Measurements from ENCODE around the gene FATE1.

Gene FATE1

GRCh38 chrX:151745651-151746050 is 29.8 kb downstream of the FATE1 start:
- DNase-seq, result no peak

GRCh38 chrX:151746502-151746901 is 30.7 kb downstream of the FATE1 start:
- DNase-seq, result no peak

- no peak for DNase-seq
Observed at GRCh38 chrX:151750511-151750910, 34.7 kb downstream of the FATE1 start.

- DNase-seq, result no peak
Observed at GRCh38 chrX:151752847-151753246, 37.0 kb downstream of the FATE1 start.

- peak; percentile 52 for DNase-seq
Observed at GRCh38 chrX:151753313-151754046, 37.6 kb downstream of the FATE1 start.

GRCh38 chrX:151754047-151754429 is 38.2 kb downstream of the FATE1 start:
- peak; percentile 79 for DNase-seq

- no peak for DNase-seq
Observed at GRCh38 chrX:151754641-151755215, 38.9 kb downstream of the FATE1 start.

- DNase-seq, result no peak
Observed at GRCh38 chrX:151759041-151759708, 43.3 kb downstream of the FATE1 start.

GRCh38 chrX:151762802-151763201 is 47.0 kb downstream of the FATE1 start:
- no peak for DNase-seq

- DNase-seq, result no peak
Observed at GRCh38 chrX:151763711-151764110, 47.9 kb downstream of the FATE1 start.

GRCh38 chrX:151765026-151765425 is 49.2 kb downstream of the FATE1 start:
- no peak for DNase-seq

GRCh38 chrX:151771726-151772125 is 55.9 kb downstream of the FATE1 start:
- DNase-seq, result no peak
